Measurements from ENCODE around the gene FKBP1A.

The FKBP1A gene

GRCh38 chr20:1441133-1441532, 48.3 kb upstream of the FKBP1A start (continued):
- TF ChIP-seq ZNF514 (tag by site-specific recombination; IDR thresholded peaks at IDR 0.05) (no peak), ZNF610 (tag by site-specific recombination; IDR thresholded peaks at IDR 0.05; ENCODE audit: borderline replicate concordance) (no peak)

GRCh38 chr20:1440024-1440423, 47.2 kb upstream of the FKBP1A start:
- no peak overlapping the region for H3K4me3 ChIP-seq (ENCODE audit: low read depth, low read length)
- no peaks in the 10 kb centered on the region for H3K4me1 ChIP-seq (ENCODE audit: control insufficient read depth, insufficient read depth, low read length)
- H3K27ac ChIP-seq (ENCODE audit: extremely low read depth, low read depth, low read length), result no peak overlapping the region
- H3K9me3 ChIP-seq (ENCODE audit: control insufficient read depth, insufficient read depth, low read depth, low read length), result no peaks in the 10 kb centered on the region
- ChIA-PET CTCF (interaction anchor here (0.7 to 1.9 kb wide), 7 partner anchors 19 to 337 kb away, joined by 3 to 5 read pairs (median 4); no protein-coding TSS in a partner anchor), POLR2A (no interaction called here)
- peak; percentile 80 for TF ChIP-seq SCRT2 (tag by site-specific recombination; IDR thresholded peaks at IDR 0.05)
- TF ChIP-seq FEZF1 (tag by site-specific recombination; IDR thresholded peaks at IDR 0.05), result no peak
- TF ChIP-seq CTCF (tag by site-specific recombination; IDR thresholded peaks at IDR 0.05), result peak; percentile 49; the same call in 1 of the 2 replicates
- peak; percentile 75 for TF ChIP-seq SCRT1 (tag by site-specific recombination; IDR thresholded peaks at IDR 0.05; ENCODE audit: borderline replicate concordance)
- peaks cover 10 to 43% of the 10 kb centered on the region in 2 experiments; a peak in 2 of 3 replicates for H3K36me3 ChIP-seq (ENCODE audit: control insufficient read depth in 2 of 2, insufficient read depth in 1 of 2, low read length in 2 of 2)

- POLR2A ChIA-PET, result interaction anchor here (0.8 kb wide), 1 partner anchor 113 kb away, joined by 4 read pairs; no protein-coding TSS in a partner anchor
- CTCF ChIA-PET, result interaction anchor here (0.7 to 6.1 kb wide), 19 partner anchors 9 to 228 kb away, joined by 3 to 56 read pairs (median 4); no protein-coding TSS in a partner anchor
- no peaks in the 10 kb centered on the region for H3K4me1 ChIP-seq (ENCODE audit: control insufficient read depth, insufficient read depth, low read length)
- H3K27ac ChIP-seq (ENCODE audit: extremely low read depth, low read depth, low read length), result no peak overlapping the region
- H3K9me3 ChIP-seq (ENCODE audit: control insufficient read depth, insufficient read depth, low read depth, low read length), result no peaks in the 10 kb centered on the region
- H3K36me3 ChIP-seq (ENCODE audit: control insufficient read depth in 2 of 2, insufficient read depth in 1 of 2, low read length in 2 of 2), result peaks cover 6 to 26% of the 10 kb centered on the region in 2 experiments; a peak in 2 of 3 replicates
- no peak for TF ChIP-seq ZNF501 (tag by site-specific recombination; IDR thresholded peaks at IDR 0.05)
- no peak for TF ChIP-seq ZXDB (tag by site-specific recombination; IDR thresholded peaks at IDR 0.05)
- no peak for TF ChIP-seq OVOL3 (tag by site-specific recombination; IDR thresholded peaks at IDR 0.05)
- TF ChIP-seq KLF10 (tag by site-specific recombination; IDR thresholded peaks at IDR 0.05), result no peak
- no peak for TF ChIP-seq ELK4 (IDR thresholded peaks at IDR 0.05; ENCODE audit: borderline replicate concordance, low read depth, low read length)
- TF ChIP-seq SCRT1 (tag by site-specific recombination; IDR thresholded peaks at IDR 0.05; ENCODE audit: borderline replicate concordance), result no peak
- TF ChIP-seq ZNF626 (tag by site-specific recombination; IDR thresholded peaks at IDR 0.05), result no peak
- no peak for TF ChIP-seq ZNF184 (tag by site-specific recombination; IDR thresholded peaks at IDR 0.05)
- no peak for TF ChIP-seq ZNF777 (tag by site-specific recombination; IDR thresholded peaks at IDR 0.05; ENCODE audit: borderline replicate concordance)
- TF ChIP-seq ZBTB48 (tag by site-specific recombination; IDR thresholded peaks at IDR 0.05), result no peak
- no peak for TF ChIP-seq SETDB1 (IDR thresholded peaks at IDR 0.05; ENCODE audit: insufficient read length, low read length)
- no peak for TF ChIP-seq KLF16 (tag by site-specific recombination; IDR thresholded peaks at IDR 0.05)
- TF ChIP-seq ZNF548 (tag by site-specific recombination; IDR thresholded peaks at IDR 0.05), result no peak
- TF ChIP-seq ZBTB8A (tag by site-specific recombination; IDR thresholded peaks at IDR 0.05), result no peak
- no peak overlapping the region for H3K4me3 ChIP-seq (ENCODE audit: low read depth, low read length)
These were observed 45.5 kb upstream of the FKBP1A start for GRCh38 chr20:1438361-1438760.
